Measurements from ENCODE around the gene PER2. TPM values are rescaled to one million over a fixed set of nuclear protein-coding genes. Genes with fewer than 3 reads are reported as not detected.
A peak's percentile ranks its signal among the peaks of the same experiment; 100 is the strongest.

Gene PER2
- total and polyA plus RNA-seq, 9 of the 15 experiments (the other 6 are each of a cell fraction or from before 2014, with no cell fraction given): 1.1 to 10.3 (median 2.9) TPM

DNA sequence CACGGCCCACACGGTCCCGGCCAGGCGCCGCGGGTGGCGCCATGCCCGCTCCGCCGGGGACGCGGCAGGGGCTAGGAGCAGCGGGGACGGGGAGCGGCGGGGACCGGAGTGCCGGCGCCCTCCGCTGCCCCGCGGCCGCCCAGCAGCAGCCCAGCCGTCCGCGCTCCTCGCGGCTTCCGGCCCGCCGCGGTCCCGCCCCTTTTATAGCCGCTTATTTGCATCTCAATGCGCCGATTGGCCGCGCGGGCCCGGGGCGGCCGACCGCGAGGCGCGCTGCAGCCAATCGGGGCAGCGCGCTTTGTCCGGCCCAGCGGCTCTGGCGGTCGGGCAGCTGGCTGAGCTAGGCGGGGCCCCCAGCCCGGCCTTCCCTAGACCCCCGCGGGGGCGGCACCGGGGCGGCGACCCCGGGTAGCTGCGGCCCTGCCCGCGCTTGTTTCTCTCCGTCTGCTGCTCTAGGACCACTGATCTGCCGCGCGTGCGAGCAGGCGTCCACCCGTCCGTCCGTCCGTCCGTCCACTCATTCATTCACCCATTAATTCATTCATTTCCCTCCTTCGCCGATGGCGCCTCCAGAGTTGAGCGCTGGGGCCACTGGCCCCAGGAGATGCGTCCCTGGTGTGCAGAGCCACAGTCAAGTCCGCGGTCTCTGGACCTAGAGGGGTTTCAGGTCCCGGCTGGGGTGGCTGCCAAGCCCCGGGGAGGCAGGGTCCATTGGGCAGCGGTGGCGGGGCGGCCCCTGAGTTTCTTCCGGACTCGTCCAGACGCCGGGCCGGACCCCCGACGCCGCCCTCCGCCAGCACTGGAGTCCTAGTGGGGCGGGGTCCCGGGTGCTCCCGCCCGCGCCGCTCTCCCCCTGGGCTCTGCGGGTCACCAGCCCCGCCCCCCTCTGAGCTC is 48.3 kb downstream of the PER2 start, which contains the start of gene HES6 (continued):
- TF ChIP-seq ZNF316 (IDR thresholded peaks at IDR 0.05): no peak
- TF ChIP-seq ZNF589 (CRISPR knock-in tag; IDR thresholded peaks at IDR 0.05; ENCODE audit: low read depth): no peak
- no peak for TF ChIP-seq ZNF324 (CRISPR knock-in tag; IDR thresholded peaks at IDR 0.05)
- TF ChIP-seq KDM5B (IDR thresholded peaks at IDR 0.05; ENCODE audit: insufficient replicate concordance, low read depth, low read length): peak; percentile 91
- peak; percentile 73 for TF ChIP-seq CCNT2 (IDR thresholded peaks at IDR 0.05; ENCODE audit: borderline replicate concordance, extremely low read depth, insufficient read length, low read depth, low read length)
- no peak for TF ChIP-seq MTA1 (IDR thresholded peaks at IDR 0.05; ENCODE audit: borderline replicate concordance)
- TF ChIP-seq ZBTB7A (IDR thresholded peaks at IDR 0.05; ENCODE audit: borderline replicate concordance, control insufficient read depth, low read depth, low read length): peak; percentile 97
- no peak for TF ChIP-seq FOSL1 (tag; conservative IDR thresholded peaks at IDR 0.05)
- TF ChIP-seq, protein P1, sequence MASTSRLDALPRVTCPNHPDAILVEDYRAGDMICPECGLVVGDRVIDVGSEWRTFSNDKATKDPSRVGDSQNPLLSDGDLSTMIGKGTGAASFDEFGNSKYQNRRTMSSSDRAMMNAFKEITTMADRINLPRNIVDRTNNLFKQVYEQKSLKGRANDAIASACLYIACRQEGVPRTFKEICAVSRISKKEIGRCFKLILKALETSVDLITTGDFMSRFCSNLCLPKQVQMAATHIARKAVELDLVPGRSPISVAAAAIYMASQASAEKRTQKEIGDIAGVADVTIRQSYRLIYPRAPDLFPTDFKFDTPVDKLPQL (IDR thresholded peaks at IDR 0.05; ENCODE audit: extremely low read depth, insufficient read length): no peak
- peak; percentile 61; the same call in 1 of the 2 replicates for TF ChIP-seq L3MBTL2 (IDR thresholded peaks at IDR 0.05)
- no peak for TF ChIP-seq ZNF79 (CRISPR knock-in tag; IDR thresholded peaks at IDR 0.05; ENCODE audit: low read depth)
- TF ChIP-seq ZNF133 (CRISPR knock-in tag; IDR thresholded peaks at IDR 0.05): no peak
- TF ChIP-seq, protein P2, sequence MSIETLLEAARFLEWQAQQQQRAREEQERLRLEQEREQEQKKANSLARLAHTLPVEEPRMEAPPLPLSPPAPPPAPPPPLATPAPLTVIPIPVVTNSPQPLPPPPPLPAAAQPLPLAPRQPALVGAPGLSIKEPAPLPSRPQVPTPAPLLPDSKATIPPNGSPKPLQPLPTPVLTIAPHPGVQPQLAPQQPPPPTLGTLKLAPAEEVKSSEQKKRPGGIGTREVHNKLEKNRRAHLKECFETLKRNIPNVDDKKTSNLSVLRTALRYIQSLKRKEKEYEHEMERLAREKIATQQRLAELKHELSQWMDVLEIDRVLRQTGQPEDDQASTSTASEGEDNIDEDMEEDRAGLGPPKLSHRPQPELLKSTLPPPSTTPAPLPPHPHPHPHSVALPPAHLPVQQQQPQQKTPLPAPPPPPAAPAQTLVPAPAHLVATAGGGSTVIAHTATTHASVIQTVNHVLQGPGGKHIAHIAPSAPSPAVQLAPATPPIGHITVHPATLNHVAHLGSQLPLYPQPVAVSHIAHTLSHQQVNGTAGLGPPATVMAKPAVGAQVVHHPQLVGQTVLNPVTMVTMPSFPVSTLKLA (conservative IDR thresholded peaks at IDR 0.05): 0 out of 4 replicates have a peak, but pooled peaks of 1 of the 2 experiments have one; percentile 28
- TF ChIP-seq MAFF (IDR thresholded peaks at IDR 0.05; ENCODE audit: low read length): no peak
- 0 out of 4 replicates have a peak, but pooled peaks of 1 of the 2 experiments have one; percentile 14 for TF ChIP-seq SRF (CRISPR knock-in tag; IDR thresholded peaks at IDR 0.05)
- TF ChIP-seq SIN3A (IDR thresholded peaks at IDR 0.05; ENCODE audit: borderline replicate concordance in 2 of 2, control insufficient read depth in 1 of 2, low read depth in 2 of 2, low read length in 2 of 2): peak in 1 of 2 experiments; percentile 40; a peak in 1 of 4 replicates
- peak; percentile 91 for TF ChIP-seq CTBP1 (IDR thresholded peaks at IDR 0.05; ENCODE audit: borderline replicate concordance)
- TF ChIP-seq SOX6 (IDR thresholded peaks at IDR 0.05): 0 out of 2 replicates have a peak, but pooled peaks have one; percentile 29
- 0 out of 2 replicates have a peak, but pooled peaks have one; percentile 30 for TF ChIP-seq FOXP1 (CRISPR knock-in tag; IDR thresholded peaks at IDR 0.05)
- TF ChIP-seq MTA3 (IDR thresholded peaks at IDR 0.05; ENCODE audit: borderline replicate concordance): peak; percentile 88
- TF ChIP-seq HMGN3 (IDR thresholded peaks at IDR 0.05; ENCODE audit: borderline replicate concordance, extremely low read depth, insufficient read length, low read depth, low read length): no peak
- peak; percentile 65; the same call in 1 of the 2 replicates for TF ChIP-seq GATAD2B (IDR thresholded peaks at IDR 0.05; ENCODE audit: borderline replicate concordance)
- TF ChIP-seq, protein P3, sequence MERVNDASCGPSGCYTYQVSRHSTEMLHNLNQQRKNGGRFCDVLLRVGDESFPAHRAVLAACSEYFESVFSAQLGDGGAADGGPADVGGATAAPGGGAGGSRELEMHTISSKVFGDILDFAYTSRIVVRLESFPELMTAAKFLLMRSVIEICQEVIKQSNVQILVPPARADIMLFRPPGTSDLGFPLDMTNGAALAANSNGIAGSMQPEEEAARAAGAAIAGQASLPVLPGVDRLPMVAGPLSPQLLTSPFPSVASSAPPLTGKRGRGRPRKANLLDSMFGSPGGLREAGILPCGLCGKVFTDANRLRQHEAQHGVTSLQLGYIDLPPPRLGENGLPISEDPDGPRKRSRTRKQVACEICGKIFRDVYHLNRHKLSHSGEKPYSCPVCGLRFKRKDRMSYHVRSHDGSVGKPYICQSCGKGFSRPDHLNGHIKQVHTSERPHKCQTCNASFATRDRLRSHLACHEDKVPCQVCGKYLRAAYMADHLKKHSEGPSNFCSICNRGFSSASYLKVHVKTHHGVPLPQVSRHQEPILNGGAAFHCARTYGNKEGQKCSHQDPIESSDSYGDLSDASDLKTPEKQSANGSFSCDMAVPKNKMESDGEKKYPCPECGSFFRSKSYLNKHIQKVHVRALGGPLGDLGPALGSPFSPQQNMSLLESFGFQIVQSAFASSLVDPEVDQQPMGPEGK (CRISPR knock-in tag; IDR thresholded peaks at IDR 0.05; ENCODE audit: borderline replicate concordance): no peak

Data from K562 (cell line).